ENCODE data around the gene SIGMAR1.

SIGMAR1 gene

DNA sequence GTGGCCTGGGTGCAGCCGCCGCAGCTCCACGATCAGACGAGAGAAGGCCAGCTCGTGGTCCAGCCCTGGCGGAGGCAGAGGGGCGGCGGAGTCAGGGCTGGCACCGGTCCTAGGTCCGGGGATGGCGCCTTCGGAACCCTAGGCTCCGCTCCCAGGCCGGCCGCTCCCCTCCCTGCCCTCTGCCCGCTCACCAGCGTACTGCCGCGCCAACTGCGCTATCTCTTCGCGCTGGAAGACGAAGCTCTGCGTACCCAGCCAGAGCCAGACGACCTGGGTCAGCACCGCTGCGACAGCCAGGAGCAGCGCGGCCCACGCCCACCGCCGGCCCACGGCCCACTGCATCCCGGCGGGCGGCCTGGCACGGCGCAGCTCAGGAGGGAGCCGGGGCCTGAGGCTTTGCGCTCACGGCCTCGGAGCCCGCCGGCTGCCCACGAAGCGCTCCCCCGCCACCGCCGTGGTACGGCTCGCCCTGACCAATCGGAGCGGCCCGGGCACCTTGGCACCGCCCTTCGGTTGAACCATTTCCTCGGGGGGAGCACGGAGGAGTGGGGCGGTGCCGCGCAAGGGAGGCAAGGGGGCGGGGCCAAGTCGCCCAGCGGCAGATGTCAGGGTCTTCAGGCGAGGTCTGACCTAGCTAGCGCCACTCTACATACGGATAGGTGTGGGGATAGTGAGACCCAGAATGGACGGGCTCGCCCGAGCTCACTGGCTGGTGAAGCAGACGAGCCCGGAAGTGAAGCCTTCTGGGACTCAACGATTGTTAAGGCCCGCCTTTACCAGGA, at the start of gene SIGMAR1:
SIGMAR1 (minus strand) TSS at position 432 of the 782 bp plus-strand sequence; CDS start at position 342, 90 bp downstream.
- Histone ChIP-seq H3K27me3 (ENCODE audit: control insufficient read depth, insufficient read depth, low read length) (no peaks in the 10 kb centered on the region), H3K4me1 (ENCODE audit: control insufficient read depth, insufficient read depth, low read length) (peaks cover 26% of the 10 kb centered on the region), H3K36me3 (ENCODE audit: control insufficient read depth, insufficient read depth, low read length) (no peaks in the 10 kb centered on the region), H3K9ac (ENCODE audit: low read length) (peak within 1 kb of the TSS; percentile 99), H3K4me3 (ENCODE audit: low read length) (peak within 1 kb of the TSS; percentile 89), H3K9me3 (ENCODE audit: control insufficient read depth, low read length) (no peaks in the 10 kb centered on the region)

DNA sequence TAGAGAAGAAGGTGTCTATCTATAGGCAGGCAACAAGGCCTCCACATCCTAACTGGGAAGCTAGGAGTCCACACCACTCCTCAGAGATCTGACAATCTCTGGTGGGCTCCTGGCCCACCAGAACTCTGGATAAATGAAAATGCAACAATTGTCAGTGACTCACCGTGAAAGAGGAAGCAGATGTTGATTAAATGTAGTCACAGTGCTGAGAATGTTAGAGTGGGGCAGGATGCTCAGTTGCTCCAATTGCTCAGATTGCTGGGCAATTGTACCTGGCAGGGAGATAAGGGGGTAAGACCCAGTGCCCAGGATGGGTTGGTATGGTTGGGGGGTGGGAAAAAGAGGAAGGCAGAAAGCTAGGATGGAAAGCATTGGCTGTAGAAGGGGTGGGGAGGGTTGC, 49.1 kb upstream of the SIGMAR1 start:
- H3K4me1 ChIP-seq (ENCODE audit: control insufficient read depth, insufficient read depth, low read length), result peaks cover 8% of the 10 kb centered on the region
- no peaks in the 10 kb centered on the region for H3K9me3 ChIP-seq (ENCODE audit: control insufficient read depth, low read length)
- no peak overlapping the region for H3K9ac ChIP-seq (ENCODE audit: low read length)
- H3K36me3 ChIP-seq (ENCODE audit: control insufficient read depth, insufficient read depth, low read length), result no peaks in the 10 kb centered on the region
- H3K27me3 ChIP-seq (ENCODE audit: control insufficient read depth, insufficient read depth, low read length), result no peaks in the 10 kb centered on the region
- no peak overlapping the region for H3K4me3 ChIP-seq (ENCODE audit: low read length)

DNA sequence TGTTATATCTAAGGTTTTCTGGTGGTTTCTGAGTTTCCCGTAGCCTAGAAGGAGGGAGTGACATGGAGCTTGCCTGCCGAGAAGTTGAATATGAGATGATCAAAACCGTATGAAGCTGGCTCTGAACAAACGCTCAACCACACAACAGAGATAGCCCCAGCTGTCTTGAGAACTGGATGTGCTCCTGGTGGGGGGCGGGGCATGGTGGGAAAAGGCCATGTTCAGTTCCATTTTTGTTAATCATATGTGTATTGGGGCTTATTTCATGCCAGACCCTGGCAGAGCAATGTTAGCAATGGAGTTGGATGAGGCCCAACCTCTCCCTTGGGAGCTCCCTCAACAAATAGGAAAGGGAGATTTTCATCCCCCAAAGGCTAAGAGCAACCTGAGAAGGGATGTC, 48.6 kb upstream of the SIGMAR1 start:
- H3K4me1 ChIP-seq (ENCODE audit: control insufficient read depth, insufficient read depth, low read length), result peaks cover 8% of the 10 kb centered on the region
- no peaks in the 10 kb centered on the region for H3K9me3 ChIP-seq (ENCODE audit: control insufficient read depth, low read length)
- H3K4me3 ChIP-seq (ENCODE audit: low read length), result no peak overlapping the region
- no peaks in the 10 kb centered on the region for H3K36me3 ChIP-seq (ENCODE audit: control insufficient read depth, insufficient read depth, low read length)
- no peaks in the 10 kb centered on the region for H3K27me3 ChIP-seq (ENCODE audit: control insufficient read depth, insufficient read depth, low read length)
- no peak overlapping the region for H3K9ac ChIP-seq (ENCODE audit: low read length)

DNA sequence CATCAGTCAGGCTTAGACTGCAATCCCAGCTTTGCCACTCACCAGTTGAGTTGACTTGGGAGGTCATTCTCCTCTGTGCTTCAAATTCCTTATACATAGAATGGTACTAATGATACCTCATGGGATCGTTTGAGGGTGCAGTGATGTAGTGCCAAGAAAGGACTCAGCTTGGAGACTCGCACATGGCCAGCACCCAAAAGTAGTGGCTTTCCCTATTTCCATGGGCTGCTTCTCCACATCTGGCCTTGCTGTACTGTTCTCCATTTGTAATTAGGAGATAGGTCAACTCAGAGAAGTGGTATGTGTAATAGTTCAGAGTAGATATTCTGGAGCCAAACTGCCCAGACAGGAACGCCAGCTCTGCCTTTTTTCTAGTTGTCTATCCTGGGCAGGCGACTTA, 48.0 kb upstream of the SIGMAR1 start:
- Histone ChIP-seq H3K36me3 (ENCODE audit: control insufficient read depth, insufficient read depth, low read length) (no peaks in the 10 kb centered on the region), H3K9me3 (ENCODE audit: control insufficient read depth, low read length) (no peaks in the 10 kb centered on the region), H3K4me1 (ENCODE audit: control insufficient read depth, insufficient read depth, low read length) (peaks cover 8% of the 10 kb centered on the region), H3K4me3 (ENCODE audit: low read length) (no peak overlapping the region), H3K9ac (ENCODE audit: low read length) (no peak overlapping the region), H3K27me3 (ENCODE audit: control insufficient read depth, insufficient read depth, low read length) (no peaks in the 10 kb centered on the region)

DNA sequence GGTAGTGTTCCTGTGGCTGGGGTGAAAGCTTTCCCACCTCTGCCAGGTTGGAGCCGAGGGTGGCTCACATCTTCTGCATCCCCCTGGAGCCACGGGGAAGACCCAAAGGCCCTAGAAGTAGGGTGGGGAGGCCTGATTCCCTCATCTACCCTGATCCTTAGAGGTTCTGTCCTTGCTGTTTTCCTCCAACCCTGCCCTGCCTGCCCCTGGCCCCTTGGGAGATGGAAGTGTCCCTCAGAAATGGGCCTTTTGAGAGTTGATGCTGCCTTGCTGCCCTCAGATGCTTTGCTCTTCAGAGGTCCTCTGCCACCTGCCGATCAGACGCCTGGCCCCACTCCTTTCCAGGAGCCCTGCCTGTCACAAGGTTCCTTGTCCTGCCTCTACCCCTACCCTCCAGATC, 47.2 kb upstream of the SIGMAR1 start:
- H3K9ac ChIP-seq (ENCODE audit: low read length), result no peak overlapping the region

DNA sequence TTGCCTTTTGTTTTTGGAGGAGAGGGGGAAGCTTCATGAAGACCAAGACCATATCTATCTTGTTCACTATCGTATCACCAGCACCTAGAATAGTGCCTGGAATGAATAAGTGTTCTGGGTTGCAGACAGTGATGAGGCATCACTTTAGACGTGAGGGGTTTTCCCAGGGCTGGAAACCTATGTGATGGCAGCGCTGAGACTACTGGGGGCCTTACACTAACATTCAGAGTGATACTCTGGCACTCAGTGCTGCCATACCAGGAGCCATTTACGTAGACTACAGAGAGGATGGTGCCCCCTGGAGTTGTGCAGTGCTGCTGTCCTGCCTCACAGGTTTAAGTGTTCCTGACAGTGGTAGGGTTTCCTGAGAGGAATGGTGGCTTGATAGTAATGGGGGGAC, 46.6 kb upstream of the SIGMAR1 start:
- no peaks in the 10 kb centered on the region for H3K9me3 ChIP-seq (ENCODE audit: control insufficient read depth, low read length)
- H3K4me3 ChIP-seq (ENCODE audit: low read length), result no peak overlapping the region
- no peaks in the 10 kb centered on the region for H3K27me3 ChIP-seq (ENCODE audit: control insufficient read depth, insufficient read depth, low read length)
- no peak overlapping the region for H3K9ac ChIP-seq (ENCODE audit: low read length)
- H3K4me1 ChIP-seq (ENCODE audit: control insufficient read depth, insufficient read depth, low read length), result peaks cover 6% of the 10 kb centered on the region
- no peaks in the 10 kb centered on the region for H3K36me3 ChIP-seq (ENCODE audit: control insufficient read depth, insufficient read depth, low read length)

More for the DNA sequence above, 47.2 kb upstream of the SIGMAR1 start:
- no peak overlapping the region for H3K4me3 ChIP-seq (ENCODE audit: low read length)
- H3K9me3 ChIP-seq (ENCODE audit: control insufficient read depth, low read length), result no peaks in the 10 kb centered on the region
- H3K27me3 ChIP-seq (ENCODE audit: control insufficient read depth, insufficient read depth, low read length), result no peaks in the 10 kb centered on the region
- peaks cover 8% of the 10 kb centered on the region for H3K4me1 ChIP-seq (ENCODE audit: control insufficient read depth, insufficient read depth, low read length)
- H3K36me3 ChIP-seq (ENCODE audit: control insufficient read depth, insufficient read depth, low read length), result no peaks in the 10 kb centered on the region

DNA sequence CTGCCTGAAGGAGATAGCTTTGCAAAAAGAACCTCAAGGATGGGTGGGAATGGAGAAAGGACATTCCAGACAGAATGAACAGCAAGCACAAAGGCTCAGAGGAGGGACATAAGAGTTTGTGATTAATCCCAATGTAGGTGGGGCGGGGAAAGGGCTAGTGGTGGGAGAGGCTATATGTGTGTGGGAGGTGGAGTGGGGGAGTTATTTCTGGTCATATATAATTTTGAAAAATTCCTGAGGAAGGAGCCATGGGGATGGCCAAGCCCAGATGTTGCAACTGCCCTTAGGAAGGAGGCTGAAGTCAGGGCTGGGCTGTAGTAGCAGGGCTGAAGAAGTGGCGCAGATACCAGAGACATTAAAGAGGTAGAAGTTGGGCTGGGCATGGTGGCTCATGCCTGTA, 38.3 kb upstream of the SIGMAR1 start:
- no peaks in the 10 kb centered on the region for H3K9me3 ChIP-seq (ENCODE audit: control insufficient read depth, low read length)
- no peaks in the 10 kb centered on the region for H3K27me3 ChIP-seq (ENCODE audit: control insufficient read depth, insufficient read depth, low read length)
- H3K4me1 ChIP-seq (ENCODE audit: control insufficient read depth, insufficient read depth, low read length), result peaks cover 4% of the 10 kb centered on the region
- no peaks in the 10 kb centered on the region for H3K36me3 ChIP-seq (ENCODE audit: control insufficient read depth, insufficient read depth, low read length)
- no peak overlapping the region for H3K9ac ChIP-seq (ENCODE audit: low read length)
- no peak overlapping the region for H3K4me3 ChIP-seq (ENCODE audit: low read length)

DNA sequence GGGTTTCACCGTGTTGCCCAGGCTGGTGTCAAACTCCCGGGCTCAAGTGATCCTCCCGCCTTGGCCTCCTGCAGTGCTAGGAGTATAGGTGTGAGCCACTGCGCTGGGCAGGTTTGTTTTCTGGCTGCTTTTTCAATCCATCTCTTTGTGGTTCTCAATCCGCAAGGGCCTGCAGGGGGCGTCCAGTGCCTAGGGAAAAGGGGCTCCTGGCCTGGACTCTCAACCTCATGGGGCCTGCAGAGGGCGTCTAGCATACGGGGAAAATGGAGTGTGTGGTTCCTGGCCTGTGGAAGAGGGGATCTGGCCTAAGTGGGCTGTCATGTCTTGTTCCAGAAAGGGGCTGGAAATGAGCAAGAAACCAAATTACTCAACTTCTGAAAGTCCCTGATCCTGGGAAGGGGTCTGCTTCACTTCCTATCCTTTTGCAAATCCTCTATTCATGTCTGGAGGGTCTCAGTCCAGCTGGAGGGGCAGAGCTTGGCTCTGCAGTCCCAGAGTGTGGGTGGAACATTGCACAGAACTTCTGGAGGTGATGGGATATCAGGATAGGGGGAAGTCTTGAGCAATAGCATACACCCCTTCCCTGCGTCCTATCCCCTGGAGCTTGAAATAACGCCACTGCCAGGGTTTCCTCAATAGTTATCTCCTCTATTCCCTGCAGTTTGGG, 37.6 kb upstream of the SIGMAR1 start:
- Histone ChIP-seq H3K36me3 (ENCODE audit: control insufficient read depth, insufficient read depth, low read length) (no peaks in the 10 kb centered on the region), H3K9ac (ENCODE audit: low read length) (no peak overlapping the region), H3K4me3 (ENCODE audit: low read length) (no peak overlapping the region), H3K4me1 (ENCODE audit: control insufficient read depth, insufficient read depth, low read length) (peaks cover 4% of the 10 kb centered on the region), H3K9me3 (ENCODE audit: control insufficient read depth, low read length) (no peaks in the 10 kb centered on the region), H3K27me3 (ENCODE audit: control insufficient read depth, insufficient read depth, low read length) (no peaks in the 10 kb centered on the region)

DNA sequence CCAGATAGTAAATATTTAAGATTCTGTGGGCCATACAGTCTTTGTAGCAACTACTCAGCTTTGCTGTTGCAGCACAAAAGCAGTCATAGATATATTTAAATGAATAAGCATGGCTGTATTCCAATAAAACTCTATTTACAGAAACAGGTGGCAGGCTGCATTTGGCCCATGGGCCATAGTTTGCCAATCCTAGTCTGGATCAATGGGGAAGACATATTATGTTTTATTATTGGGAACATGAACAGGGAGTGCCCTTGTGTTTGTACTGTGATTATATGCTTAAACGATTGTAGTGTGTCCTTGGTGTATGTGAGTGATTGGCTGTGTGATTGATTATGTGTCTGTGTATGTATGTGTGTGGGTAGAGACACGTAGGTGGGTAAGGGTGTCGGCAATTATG, 36.9 kb upstream of the SIGMAR1 start:
- H3K36me3 ChIP-seq (ENCODE audit: control insufficient read depth, insufficient read depth, low read length), result no peaks in the 10 kb centered on the region
- H3K9me3 ChIP-seq (ENCODE audit: control insufficient read depth, low read length), result no peaks in the 10 kb centered on the region
- H3K4me1 ChIP-seq (ENCODE audit: control insufficient read depth, insufficient read depth, low read length), result peaks cover 4% of the 10 kb centered on the region
- no peak overlapping the region for H3K9ac ChIP-seq (ENCODE audit: low read length)
- no peaks in the 10 kb centered on the region for H3K27me3 ChIP-seq (ENCODE audit: control insufficient read depth, insufficient read depth, low read length)
- H3K4me3 ChIP-seq (ENCODE audit: low read length), result no peak overlapping the region

DNA sequence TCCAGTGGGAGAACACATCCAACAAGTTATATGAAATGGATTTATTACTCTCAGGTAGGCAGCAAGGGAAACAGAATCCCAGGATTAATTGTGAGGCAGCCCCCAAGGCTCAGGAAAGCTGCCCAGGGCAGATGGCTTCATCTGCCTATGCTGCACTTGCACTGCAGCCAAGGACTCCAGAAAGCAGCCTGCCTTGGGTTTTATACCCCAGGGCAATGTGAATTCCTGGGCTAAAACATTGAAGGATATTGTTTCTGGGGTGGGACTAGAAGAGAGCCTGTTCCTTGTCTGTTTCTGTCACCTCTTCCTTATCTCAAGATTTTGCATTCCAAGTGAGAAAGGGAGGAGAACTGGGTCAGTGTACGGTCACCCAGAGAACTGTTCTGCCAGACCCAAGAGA, 33.7 kb upstream of the SIGMAR1 start:
- Histone ChIP-seq H3K36me3 (ENCODE audit: control insufficient read depth, insufficient read depth, low read length) (no peaks in the 10 kb centered on the region), H3K9ac (ENCODE audit: low read length) (no peak overlapping the region), H3K4me3 (ENCODE audit: low read length) (no peak overlapping the region), H3K9me3 (ENCODE audit: control insufficient read depth, low read length) (no peaks in the 10 kb centered on the region), H3K4me1 (ENCODE audit: control insufficient read depth, insufficient read depth, low read length) (peaks cover 4% of the 10 kb centered on the region), H3K27me3 (ENCODE audit: control insufficient read depth, insufficient read depth, low read length) (no peaks in the 10 kb centered on the region)

DNA sequence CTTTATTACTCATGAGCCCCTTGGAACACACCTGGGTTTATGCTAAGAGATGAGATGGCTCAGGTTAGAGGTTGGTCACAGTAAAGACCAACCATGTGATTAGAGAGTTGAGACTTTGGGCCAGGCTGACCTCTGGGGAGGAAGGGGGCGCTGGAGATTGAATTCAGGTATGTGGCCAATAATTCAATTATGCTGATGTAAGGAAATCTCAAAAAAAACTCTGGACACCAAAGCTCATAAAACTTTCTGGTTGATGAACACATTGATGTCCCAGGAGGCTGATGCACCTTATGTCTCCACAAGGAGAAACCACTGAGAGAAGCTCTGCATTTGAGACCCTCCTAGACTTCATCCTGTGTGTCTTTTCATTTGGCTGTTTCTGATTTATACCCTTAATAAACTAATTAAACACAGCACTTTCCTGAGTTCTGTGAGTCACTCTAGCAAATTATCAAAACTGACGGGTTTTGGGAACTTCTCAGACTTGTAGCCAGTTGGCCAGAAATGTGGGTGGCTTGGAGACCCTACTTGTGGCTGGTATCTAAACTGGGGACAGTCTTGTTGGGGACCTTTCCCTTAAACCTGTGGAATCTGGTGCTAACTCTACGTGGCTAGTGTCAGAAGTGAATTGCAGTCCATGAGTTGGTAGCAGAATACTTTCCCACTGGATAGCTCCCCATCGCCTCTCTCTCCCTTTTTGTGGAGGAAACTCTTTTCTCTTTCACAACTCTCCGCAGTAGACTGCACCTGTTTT, 32.4 kb upstream of the SIGMAR1 start:
- H3K9me3 ChIP-seq (ENCODE audit: control insufficient read depth, low read length), result no peaks in the 10 kb centered on the region
- H3K4me3 ChIP-seq (ENCODE audit: low read length), result no peak overlapping the region
- H3K4me1 ChIP-seq (ENCODE audit: control insufficient read depth, insufficient read depth, low read length), result peaks cover 4% of the 10 kb centered on the region
- H3K27me3 ChIP-seq (ENCODE audit: control insufficient read depth, insufficient read depth, low read length), result no peaks in the 10 kb centered on the region
- H3K36me3 ChIP-seq (ENCODE audit: control insufficient read depth, insufficient read depth, low read length), result no peaks in the 10 kb centered on the region
- no peak overlapping the region for H3K9ac ChIP-seq (ENCODE audit: low read length)

Measured in mucosa of stomach (tissue), 1 donor.